Right lobe of liver (tissue), 4 donors: Measurements from ENCODE around the gene ABCA6.

Experiments used
- CTCF ChIP-seq, 4 donors: fragments of 200-600 bp in 3 of 4; fragments of 450-650 bp in 1 of 4; IDR thresholded peaks; one replicate each; pipeline versions ENCODE4 v1.5.1 to v1.8.0; 2016 to 2022; ENCODE audit warnings: antibody characterized with exemption in 4 of 4, mild to moderate bottlenecking in 2 of 4
- POLR2A ChIP-seq: fragments of 450-650 bp; IDR thresholded peaks from one replicate; pipeline ENCODE4 v1.6.1; 2017; ENCODE audit warnings: antibody characterized with exemption, mild to moderate bottlenecking
- donor health status: DM: no; HTN: no; CAD: no.
- donor health status: DM: no; HTN: no; CAD: no.
- donor health status: DM: no; HTN: yes; CAD: no.

GRCh38 chr17:69048634-69049033 is 93.1 kb downstream of the ABCA6 start:
- TF ChIP-seq POLR2A (no peak), CTCF (IDR thresholded peaks at IDR 0.05) (no peak)
